Posterior vena cava (tissue), 2 donors: Measurements from ENCODE around the gene DCAKD. TPM values are rescaled to one million over a fixed set of nuclear protein-coding genes. Genes with fewer than 3 reads are reported as not detected.
A peak's percentile ranks its signal among the peaks of the same experiment; 100 is the strongest.
"Not testable (repeated sequence)": the region's sequence is repeated elsewhere in the genome, so short reads cannot be mapped to it uniquely, and the experiment has no call there.

Experiments
- DNase-seq: peaks from one replicate; pipeline ENCODE4 v3.0.0-alpha.2; 2020; ENCODE audit warnings: low spot score
- intact Hi-C, 2 donors: fragments of 100-400 bp; cut with DNase I; formaldehyde crosslinking; loops; one replicate each; pipeline versions ENCODE4 v1.14.1 to v1.14.2; 2022 to 2023
- total RNA-seq, 2 donors: library from RNA; stranded (reverse); fragmentation: NEBNext Ultra II Directional; extraction: Animal tissue kit (Norgen Biotek cat#: 25700); gene quantifications; one replicate each; pipeline ENCODE4 v1.2.1, GENCODE V29; 2021
- donor health status: DM: yes; HTN: yes; CAD: no.
- donor health status: DM: yes; HTN: yes; CAD: no.

Gene DCAKD
- total RNA-seq, 2 donors from 2014 or later, result 17.9 to 19.9 TPM

- DNase-seq, result peak; percentile 34
- intact Hi-C loops, result no loop called here
Observed at GRCh38 chr17:45073414-45074070, 22.1 kb upstream of the DCAKD start.

- intact Hi-C loops, result no loop called here
Observed at GRCh38 chr17:45070809-45071208, 19.4 kb upstream of the DCAKD start.

GRCh38 chr17:45070001-45070400, 18.6 kb upstream of the DCAKD start:
- DNase-seq, result no peak
- intact Hi-C loops, result no loop called here

More at GRCh38 chr17:45070809-45071208, 19.4 kb upstream of the DCAKD start:
- no peak for DNase-seq

- no peak for DNase-seq
- intact Hi-C loops, result no loop called here
Observed at GRCh38 chr17:45067637-45068036, 16.2 kb upstream of the DCAKD start.

- no peak for DNase-seq
Observed at GRCh38 chr17:45063198-45063597, 11.8 kb upstream of the DCAKD start.

GRCh38 chr17:45061606-45062205, 10.3 kb upstream of the DCAKD start:
- no peak for DNase-seq
- intact Hi-C loops, result no loop called here

More at GRCh38 chr17:45063198-45063597, 11.8 kb upstream of the DCAKD start:
- intact Hi-C loops, result no loop called here

GRCh38 chr17:45060797-45061605, 9.6 kb upstream of the DCAKD start, which contains the start of gene NMT1:
Gene NMT1 (plus strand): TSS chr17:45061317. CDS start chr17:45061330, 13 bp downstream.
- intact Hi-C loops, result no loop called here
- peak; percentile 99 for DNase-seq

- no peak for DNase-seq
- intact Hi-C loops, result no loop called here
Observed at GRCh38 chr17:45060382-45060796, 9.0 kb upstream of the DCAKD start.

- DNase-seq, result peak; percentile 87
Observed at GRCh38 chr17:45052052-45052772, 780 bp upstream of the DCAKD start.

GRCh38 chr17:45051720-45052051, 254 bp upstream of the DCAKD start:
- DNase-seq, intact Hi-C loops: not testable (repeated sequence)

More at GRCh38 chr17:45052052-45052772, 780 bp upstream of the DCAKD start:
- intact Hi-C loops, result no loop called here

- no peak for DNase-seq
- intact Hi-C loops, result no loop called here
Observed at GRCh38 chr17:45050481-45051059, 862 bp downstream of the DCAKD start.

- intact Hi-C loops, result no loop called here
Observed at GRCh38 chr17:45048795-45049563, 2.5 kb downstream of the DCAKD start.

GRCh38 chr17:45046537-45047125, 4.8 kb downstream of the DCAKD start:
- no peak for DNase-seq
- intact Hi-C loops, result no loop called here

More at GRCh38 chr17:45048795-45049563, 2.5 kb downstream of the DCAKD start:
- no peak for DNase-seq

- intact Hi-C loops, result no loop called here
- DNase-seq, result no peak
Observed at GRCh38 chr17:45043813-45044540, 7.5 kb downstream of the DCAKD start.

GRCh38 chr17:45042346-45043120, 8.9 kb downstream of the DCAKD start:
- intact Hi-C loops, result no loop called here
- no peak for DNase-seq

GRCh38 chr17:45040459-45040858, 11.0 kb downstream of the DCAKD start:
- DNase-seq, result no peak
- intact Hi-C loops, result no loop called here
